ENCODE data around the gene ADAMTS9. TPM values are rescaled to one million over a fixed set of nuclear protein-coding genes. Genes with fewer than 3 reads are reported as not detected.

Gene ADAMTS9
- total RNA-seq, 1 donor from 2014 or later = 74.1 TPM

DNA sequence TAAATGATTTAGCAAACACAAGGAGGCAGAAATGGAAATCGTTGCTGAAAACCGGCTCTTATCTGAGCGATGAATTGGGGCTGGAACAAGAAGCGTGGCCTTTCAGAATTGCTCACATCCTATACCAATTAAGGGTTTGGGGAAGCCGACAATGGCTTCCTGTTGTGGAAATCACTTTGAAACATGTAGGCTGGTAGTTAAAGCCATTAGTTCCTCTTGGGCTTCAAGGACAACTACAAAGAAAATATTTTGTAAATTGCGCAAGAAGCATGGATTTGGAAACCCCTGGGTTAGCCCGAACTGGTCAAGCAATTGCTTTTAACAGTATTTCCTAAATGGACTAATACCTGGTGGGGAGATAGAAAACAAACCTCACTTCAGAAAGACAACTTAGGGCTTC lies 182.4 kb downstream of the ADAMTS9 start:
- Histone ChIP-seq H3K4me3 (no peak overlapping the region), H3K36me3 (no peaks in the 10 kb centered on the region), H3K27ac (no peak overlapping the region), H3K4me1 (no peaks in the 10 kb centered on the region), H3K27me3 (no peaks in the 10 kb centered on the region), H3K9me3 (no peaks in the 10 kb centered on the region)
- DNase-seq (ENCODE audit: low spot score in 2 of 2) = no peak
- TF ChIP-seq, protein P1, sequence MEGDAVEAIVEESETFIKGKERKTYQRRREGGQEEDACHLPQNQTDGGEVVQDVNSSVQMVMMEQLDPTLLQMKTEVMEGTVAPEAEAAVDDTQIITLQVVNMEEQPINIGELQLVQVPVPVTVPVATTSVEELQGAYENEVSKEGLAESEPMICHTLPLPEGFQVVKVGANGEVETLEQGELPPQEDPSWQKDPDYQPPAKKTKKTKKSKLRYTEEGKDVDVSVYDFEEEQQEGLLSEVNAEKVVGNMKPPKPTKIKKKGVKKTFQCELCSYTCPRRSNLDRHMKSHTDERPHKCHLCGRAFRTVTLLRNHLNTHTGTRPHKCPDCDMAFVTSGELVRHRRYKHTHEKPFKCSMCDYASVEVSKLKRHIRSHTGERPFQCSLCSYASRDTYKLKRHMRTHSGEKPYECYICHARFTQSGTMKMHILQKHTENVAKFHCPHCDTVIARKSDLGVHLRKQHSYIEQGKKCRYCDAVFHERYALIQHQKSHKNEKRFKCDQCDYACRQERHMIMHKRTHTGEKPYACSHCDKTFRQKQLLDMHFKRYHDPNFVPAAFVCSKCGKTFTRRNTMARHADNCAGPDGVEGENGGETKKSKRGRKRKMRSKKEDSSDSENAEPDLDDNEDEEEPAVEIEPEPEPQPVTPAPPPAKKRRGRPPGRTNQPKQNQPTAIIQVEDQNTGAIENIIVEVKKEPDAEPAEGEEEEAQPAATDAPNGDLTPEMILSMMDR (IDR thresholded peaks at IDR 0.05) = no peak
- intact Hi-C loops (cut with DNase I) = no loop called here

DNA sequence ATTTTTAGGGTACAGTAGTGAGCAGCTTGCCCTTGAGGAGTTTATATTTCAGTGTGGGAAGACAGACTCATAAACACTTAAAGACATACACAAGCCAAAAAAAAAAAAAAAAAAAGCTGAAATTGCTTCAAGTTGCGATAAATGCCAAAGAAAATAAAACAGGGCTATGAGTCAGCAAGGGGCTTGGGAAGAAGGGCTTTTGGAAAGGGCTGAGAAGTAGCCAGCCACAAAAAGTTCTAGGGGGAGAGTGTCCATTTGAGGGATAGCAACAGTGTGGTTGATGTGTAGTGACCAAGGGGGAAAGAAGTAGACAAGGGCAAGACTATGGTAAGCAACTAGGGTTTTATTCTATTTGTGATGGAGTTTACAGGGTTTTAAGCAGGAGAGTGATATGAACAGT lies 185.5 kb downstream of the ADAMTS9 start:
- intact Hi-C loops (cut with DNase I) = no loop called here
- Histone ChIP-seq H3K9me3 (no peaks in the 10 kb centered on the region), H3K36me3 (no peaks in the 10 kb centered on the region), H3K4me3 (no peak overlapping the region), H3K27me3 (no peaks in the 10 kb centered on the region), H3K4me1 (no peaks in the 10 kb centered on the region), H3K27ac (no peak overlapping the region)
- TF ChIP-seq, protein P1 (IDR thresholded peaks at IDR 0.05) = no peak
- no peak for DNase-seq (ENCODE audit: low spot score in 2 of 2)

DNA sequence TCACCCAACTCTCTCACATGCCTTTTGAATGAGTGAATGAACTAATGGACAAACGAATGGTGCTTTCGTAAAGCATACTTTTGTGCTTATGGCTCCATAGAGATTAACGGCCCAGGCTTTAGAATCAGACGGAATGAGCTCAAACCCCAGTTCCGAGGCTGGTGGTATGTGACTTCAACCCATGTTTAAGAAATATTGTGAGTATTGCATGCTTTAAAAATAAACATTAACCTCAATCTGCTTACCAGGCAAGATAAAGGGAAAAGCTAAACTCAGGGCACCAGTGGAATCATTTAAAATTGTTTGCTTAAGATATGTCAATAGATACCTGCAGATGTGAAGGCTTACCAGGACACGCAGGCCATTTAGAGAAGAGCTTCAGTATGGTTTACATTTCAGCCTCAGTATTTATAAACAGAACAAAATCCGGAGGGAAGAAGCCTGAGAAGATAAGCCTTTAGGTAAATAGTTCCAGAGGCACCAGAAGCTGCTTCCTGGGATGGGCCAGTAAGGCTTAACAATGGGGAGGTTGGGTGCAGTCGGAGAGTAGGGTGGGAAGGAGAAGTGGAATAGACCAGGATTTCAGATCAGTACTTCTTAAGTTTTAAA lies 186.4 kb downstream of the ADAMTS9 start:
- Histone ChIP-seq H3K27ac (no peak overlapping the region), H3K9me3 (no peaks in the 10 kb centered on the region), H3K4me1 (no peaks in the 10 kb centered on the region), H3K36me3 (no peaks in the 10 kb centered on the region), H3K4me3 (no peak overlapping the region), H3K27me3 (no peaks in the 10 kb centered on the region)
- intact Hi-C loops (cut with DNase I) = no loop called here
- DNase-seq (ENCODE audit: low spot score in 2 of 2) = no peak
- TF ChIP-seq, protein P1 (IDR thresholded peaks at IDR 0.05) = no peak

DNA sequence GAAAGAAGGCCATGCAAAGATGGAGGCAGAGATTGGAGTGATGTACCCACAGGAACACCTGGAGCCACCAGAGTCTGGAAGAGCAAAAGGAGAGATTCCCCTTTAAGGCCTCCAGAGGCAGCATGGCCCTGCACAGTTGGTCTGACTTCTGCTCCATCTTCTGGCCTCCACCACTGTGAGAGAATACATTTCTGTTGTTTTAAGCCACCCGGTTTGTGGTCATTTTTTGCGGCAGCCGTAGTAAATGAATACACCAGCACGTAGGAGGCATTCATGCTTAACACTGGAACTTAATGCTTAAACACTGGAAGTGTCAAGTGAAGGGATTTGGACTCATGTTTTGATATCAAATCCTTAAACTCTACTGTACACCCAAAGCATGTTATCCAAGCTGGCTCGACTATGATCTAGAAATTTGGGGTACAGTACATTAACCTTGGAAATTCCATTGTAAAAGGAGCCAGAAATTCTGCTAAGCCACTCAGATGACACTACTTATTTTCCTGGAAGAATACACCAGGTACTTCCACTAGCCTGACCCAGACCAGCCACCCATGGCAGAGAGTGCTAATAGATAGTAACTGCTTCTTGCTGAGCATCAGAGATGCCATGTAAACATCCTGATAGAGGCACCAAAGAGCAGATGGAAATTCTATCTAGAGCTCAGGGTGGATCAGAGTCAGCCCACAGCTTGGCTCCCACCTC lies 190.9 kb downstream of the ADAMTS9 start:
- no peak for DNase-seq (ENCODE audit: low spot score in 2 of 2)
- intact Hi-C loops (cut with DNase I) = no loop called here
- H3K27ac ChIP-seq = no peak overlapping the region
- H3K4me1 ChIP-seq = no peaks in the 10 kb centered on the region
- no peaks in the 10 kb centered on the region for H3K9me3 ChIP-seq
- no peak overlapping the region for H3K4me3 ChIP-seq
- TF ChIP-seq, protein P1 (IDR thresholded peaks at IDR 0.05) = no peak
- H3K27me3 ChIP-seq = no peaks in the 10 kb centered on the region
- no peaks in the 10 kb centered on the region for H3K36me3 ChIP-seq

DNA sequence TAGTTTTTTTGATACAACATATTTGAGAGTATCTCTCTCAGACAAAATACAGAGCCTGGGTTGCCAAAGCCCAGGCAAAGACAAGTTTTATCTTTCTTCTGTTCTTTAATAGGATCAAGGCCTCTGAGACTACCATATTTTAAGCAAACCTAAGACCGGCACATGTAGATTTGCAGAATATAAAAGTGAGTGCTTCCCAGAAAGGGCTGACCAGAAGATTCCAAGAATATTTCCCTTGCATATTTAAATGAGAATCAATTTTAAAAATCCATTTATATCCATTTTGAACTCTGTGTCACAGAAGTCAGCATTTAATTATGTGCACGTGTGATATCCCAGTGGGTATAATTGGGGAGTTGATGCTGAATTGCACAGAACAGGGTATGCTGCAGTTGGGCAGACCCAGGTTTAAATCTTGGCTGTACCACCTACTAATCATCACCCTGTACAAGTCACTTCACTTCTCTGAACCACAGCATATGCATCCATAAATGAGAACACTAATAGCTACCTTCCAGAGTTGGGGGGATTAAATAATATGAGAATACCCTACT lies 191.9 kb downstream of the ADAMTS9 start:
- Histone ChIP-seq H3K27ac (no peak overlapping the region), H3K4me1 (no peaks in the 10 kb centered on the region), H3K4me3 (no peak overlapping the region), H3K36me3 (no peaks in the 10 kb centered on the region), H3K9me3 (no peaks in the 10 kb centered on the region), H3K27me3 (no peaks in the 10 kb centered on the region)
- no peak for DNase-seq (ENCODE audit: low spot score in 2 of 2)
- intact Hi-C loops (cut with DNase I) = no loop called here
- TF ChIP-seq, protein P1 (IDR thresholded peaks at IDR 0.05) = no peak

All from ascending aorta (tissue), 2 donors.